Choroid plexus epithelial cell (primary cell): ENCODE measurements around the gene NOL4L.

Experiments
- DNase-seq: peaks from one replicate; pipeline ENCODE4 v3.0.0-alpha.2; 2010; ENCODE audit warnings: low read depth
- H3K4me3 ChIP-seq: 2 replicates; pipeline ENCODE4 v1.5.1; 2011; ENCODE audit warnings: low read depth, mild to moderate bottlenecking, control low read depth, low read length, moderate library complexity
- TF ChIP-seq, protein P1 (sequence below): conservative IDR thresholded peaks from 2 replicates; pipeline ENCODE4 v1.5.1; 2011; ENCODE audit warnings: low read depth, mild to moderate bottlenecking, control low read depth, inconsistent platforms, low read length, moderate library complexity

The NOL4L gene

DNA sequence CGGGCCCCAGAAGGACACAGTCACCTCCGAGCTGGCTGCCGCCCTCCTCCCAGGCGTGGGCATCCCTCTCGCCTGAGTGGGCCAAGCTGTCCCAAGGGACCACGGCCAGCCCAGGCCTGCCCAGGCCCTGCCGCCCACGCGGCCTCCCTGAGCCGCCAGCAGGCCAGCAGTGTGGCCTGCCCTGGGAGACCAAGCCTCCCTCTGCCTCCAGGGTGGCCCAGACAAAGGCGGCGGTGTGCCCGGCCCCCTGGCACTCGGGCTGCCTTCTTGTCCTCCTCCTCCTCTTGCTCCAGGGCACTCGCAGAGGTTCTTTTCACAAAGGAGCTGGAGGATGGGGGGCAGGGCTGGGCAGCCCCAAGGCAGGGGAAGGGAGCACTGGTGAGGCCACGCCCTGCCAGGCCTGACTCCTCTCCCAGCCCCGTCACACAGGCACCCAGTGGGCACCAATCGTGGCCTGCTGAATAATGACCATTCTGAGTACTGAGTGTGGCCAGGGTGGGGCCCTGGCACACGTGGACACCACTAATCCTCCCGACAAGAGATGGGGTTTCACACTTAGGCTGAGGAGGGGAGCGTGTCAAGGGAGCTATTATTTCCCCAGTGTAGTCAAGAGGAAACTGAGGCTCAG, 25.3 kb downstream of the NOL4L start:
- H3K4me3 ChIP-seq, result no peak overlapping the region
- DNase-seq, result no peak
- TF ChIP-seq, protein P1, sequence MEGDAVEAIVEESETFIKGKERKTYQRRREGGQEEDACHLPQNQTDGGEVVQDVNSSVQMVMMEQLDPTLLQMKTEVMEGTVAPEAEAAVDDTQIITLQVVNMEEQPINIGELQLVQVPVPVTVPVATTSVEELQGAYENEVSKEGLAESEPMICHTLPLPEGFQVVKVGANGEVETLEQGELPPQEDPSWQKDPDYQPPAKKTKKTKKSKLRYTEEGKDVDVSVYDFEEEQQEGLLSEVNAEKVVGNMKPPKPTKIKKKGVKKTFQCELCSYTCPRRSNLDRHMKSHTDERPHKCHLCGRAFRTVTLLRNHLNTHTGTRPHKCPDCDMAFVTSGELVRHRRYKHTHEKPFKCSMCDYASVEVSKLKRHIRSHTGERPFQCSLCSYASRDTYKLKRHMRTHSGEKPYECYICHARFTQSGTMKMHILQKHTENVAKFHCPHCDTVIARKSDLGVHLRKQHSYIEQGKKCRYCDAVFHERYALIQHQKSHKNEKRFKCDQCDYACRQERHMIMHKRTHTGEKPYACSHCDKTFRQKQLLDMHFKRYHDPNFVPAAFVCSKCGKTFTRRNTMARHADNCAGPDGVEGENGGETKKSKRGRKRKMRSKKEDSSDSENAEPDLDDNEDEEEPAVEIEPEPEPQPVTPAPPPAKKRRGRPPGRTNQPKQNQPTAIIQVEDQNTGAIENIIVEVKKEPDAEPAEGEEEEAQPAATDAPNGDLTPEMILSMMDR, result no peak

DNA sequence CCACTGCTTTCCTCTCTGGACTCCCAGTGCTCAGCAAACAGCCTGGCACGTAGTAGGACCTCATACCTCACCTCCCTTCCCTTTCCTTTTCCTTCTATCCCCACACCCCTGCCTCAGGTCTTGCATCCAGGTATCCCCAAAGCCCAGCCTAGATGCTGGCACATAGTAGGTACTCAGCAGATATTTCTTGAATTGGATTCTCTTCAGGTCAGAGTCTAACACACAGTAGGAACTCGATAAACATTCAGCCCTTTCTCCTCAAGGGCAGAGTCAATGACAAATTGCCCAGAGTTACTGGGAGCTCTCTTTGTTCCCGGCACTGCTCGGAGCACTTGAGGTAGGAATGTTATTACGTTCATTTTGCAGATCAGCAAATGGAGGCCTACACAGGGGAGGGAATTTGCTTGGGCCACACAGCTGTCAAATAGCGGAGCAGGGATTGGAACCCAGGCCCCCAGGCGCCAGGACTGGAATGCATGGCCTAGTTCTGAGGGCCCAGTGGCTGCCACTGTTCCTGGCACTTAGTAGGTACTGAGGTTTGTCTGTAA, 25.9 kb downstream of the NOL4L start:
- no peak overlapping the region for H3K4me3 ChIP-seq
- TF ChIP-seq, protein P1, result no peak
- no peak for DNase-seq

- TF ChIP-seq, protein P1, result no peak
- no peak overlapping the region for H3K4me3 ChIP-seq
- DNase-seq, result no peak
Observed at GRCh38 chr20:32558526-32558925, 26.6 kb downstream of the NOL4L start.

- TF ChIP-seq, protein P1, result no peak
- DNase-seq, result no peak
Observed at GRCh38 chr20:32557319-32557718, 27.8 kb downstream of the NOL4L start.

GRCh38 chr20:32556312-32557184, 28.6 kb downstream of the NOL4L start:
- TF ChIP-seq, protein P1, result no peak
- DNase-seq, result no peak
- H3K4me3 ChIP-seq, result no peak overlapping the region

More at GRCh38 chr20:32557319-32557718, 27.8 kb downstream of the NOL4L start:
- H3K4me3 ChIP-seq, result no peak overlapping the region

- TF ChIP-seq, protein P1, result no peak
- H3K4me3 ChIP-seq, result no peak overlapping the region
- no peak for DNase-seq
Observed at GRCh38 chr20:32555584-32555983, 29.5 kb downstream of the NOL4L start.
